ENCODE data around the gene FCHSD2. TPM values are rescaled to one million over a fixed set of nuclear protein-coding genes. Genes with fewer than 3 reads are reported as not detected.

FCHSD2 gene
- total and polyA plus RNA-seq, 9 of the 15 experiments (the other 6 are each of a cell fraction or from before 2014, with no cell fraction given), result 1.8 to 14.7 (median 6.4) TPM

GRCh38 chr11:73018856-73019255 is 123.3 kb downstream of the FCHSD2 start:
- ChIA-PET POLR2A (no interaction called here), CTCF (ENCODE audit: low intra/inter-chr PET ratio) (no interaction called here)
- intact Hi-C loops (cut with micrococcal nuclease), result no loop called here
- H3K79me2 ChIP-seq (ENCODE audit: control insufficient read depth, insufficient read depth, low read length), result no peaks in the 10 kb centered on the region
- H3K27me3 ChIP-seq (ENCODE audit: control insufficient read depth in 2 of 2, insufficient read depth in 2 of 2, low read length in 2 of 2), result no peaks in the 10 kb centered on the region
- H2AFZ ChIP-seq (ENCODE audit: low read depth, low read length), result no peak overlapping the region
- no peak overlapping the region for H3K9ac ChIP-seq (ENCODE audit: insufficient read depth in 1 of 2, low read depth in 2 of 2, low read length in 2 of 2)
- DNase-seq (ENCODE audit: extremely low read depth in 1 of 4, low spot score in 3 of 4) (no peak), ATAC-seq (no peak), FAIRE-seq (no peak)
- BruUV-seq (replicated peaks), result no TSS peak
- no peaks in the 10 kb centered on the region for H4K20me1 ChIP-seq (replicated peaks; ENCODE audit: control insufficient read depth, insufficient read depth, low read length)
- TF ChIP-seq IFI16 (CRISPR knock-in tag; IDR thresholded peaks at IDR 0.05), result no peak
- TF ChIP-seq ZSCAN29 (IDR thresholded peaks at IDR 0.05), result no peak
- TF ChIP-seq CHD4 (IDR thresholded peaks at IDR 0.05; ENCODE audit: insufficient read depth, insufficient replicate concordance, low read depth, low read length, poor library complexity, severe bottlenecking), result no peak
- TF ChIP-seq ZNF253 (CRISPR knock-in tag; conservative IDR thresholded peaks at IDR 0.05), result no peak
- no peak for TF ChIP-seq LCOR (CRISPR knock-in tag; IDR thresholded peaks at IDR 0.05)
- TF ChIP-seq ZBTB34 (CRISPR knock-in tag; IDR thresholded peaks at IDR 0.05), result no peak
- TF ChIP-seq NFRKB (IDR thresholded peaks at IDR 0.05; ENCODE audit: low read depth), result no peak
- no peak for TF ChIP-seq GABPB2 (CRISPR knock-in tag; conservative IDR thresholded peaks at IDR 0.05)
- no peak for TF ChIP-seq ZBTB43 (CRISPR knock-in tag; IDR thresholded peaks at IDR 0.05)
- TF ChIP-seq ELF4 (CRISPR knock-in tag; IDR thresholded peaks at IDR 0.05), result no peak
- no peak for TF ChIP-seq POLR2H (tag; IDR thresholded peaks at IDR 0.05; ENCODE audit: low read depth)
- no peak for TF ChIP-seq TFE3 (CRISPR knock-in tag; IDR thresholded peaks at IDR 0.05)
- no peak for TF ChIP-seq NR2C1 (IDR thresholded peaks at IDR 0.05)
- TF ChIP-seq NR2C1 (tag; IDR thresholded peaks at IDR 0.05), result no peak
- in situ Hi-C loops (cut with MboI), result no loop called here
- no peaks in the 10 kb centered on the region for H3K36me3 ChIP-seq (ENCODE audit: control insufficient read depth, insufficient read depth, low read length)
- H3K4me1 ChIP-seq (replicated peaks in 1 of 2; ENCODE audit: control insufficient read depth in 2 of 2, insufficient read depth in 2 of 2, low read length in 2 of 2), result no peaks in the 10 kb centered on the region
- no peaks in the 10 kb centered on the region for H3K9me1 ChIP-seq (ENCODE audit: control insufficient read depth, insufficient read depth, low read length)
- no peak overlapping the region for H3K4me3 ChIP-seq
- no peak overlapping the region for H3K27ac ChIP-seq (ENCODE audit: extremely low read depth, low read depth, low read length)
- no peak overlapping the region for H3K4me2 ChIP-seq (ENCODE audit: insufficient read depth, low read length)
- no peaks in the 10 kb centered on the region for H3K9me3 ChIP-seq (replicated peaks; ENCODE audit: control insufficient read depth, insufficient read depth, low read depth, low read length)

Data from K562 (cell line).